ENCODE results near the gene AHCYL1.

The AHCYL1 gene

GRCh38 chr1:109976762-109977161, 7.8 kb upstream of the AHCYL1 start:
- no peak for DNase-seq (ENCODE audit: low read depth)

DNA sequence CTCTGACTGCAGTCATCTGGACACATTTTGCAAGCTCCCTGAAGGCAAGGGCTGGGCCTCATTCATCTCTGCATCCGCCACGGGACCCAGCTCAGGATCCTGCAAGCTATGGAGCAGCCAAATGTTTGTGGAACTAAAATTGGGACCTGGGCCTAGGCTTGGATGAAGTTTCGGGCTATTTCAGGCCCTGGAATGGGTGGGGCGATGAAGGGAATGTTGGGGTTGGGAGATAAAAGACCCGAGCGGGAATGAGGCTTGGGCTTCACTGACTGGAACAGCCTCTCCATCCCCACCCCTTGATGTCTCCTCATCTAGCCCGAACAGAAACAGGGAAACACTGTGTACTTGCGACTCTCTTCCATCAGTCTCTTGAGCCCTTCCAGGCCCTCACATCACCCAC, 7.3 kb upstream of the AHCYL1 start:
- no peak for DNase-seq (ENCODE audit: low read depth)

DNA sequence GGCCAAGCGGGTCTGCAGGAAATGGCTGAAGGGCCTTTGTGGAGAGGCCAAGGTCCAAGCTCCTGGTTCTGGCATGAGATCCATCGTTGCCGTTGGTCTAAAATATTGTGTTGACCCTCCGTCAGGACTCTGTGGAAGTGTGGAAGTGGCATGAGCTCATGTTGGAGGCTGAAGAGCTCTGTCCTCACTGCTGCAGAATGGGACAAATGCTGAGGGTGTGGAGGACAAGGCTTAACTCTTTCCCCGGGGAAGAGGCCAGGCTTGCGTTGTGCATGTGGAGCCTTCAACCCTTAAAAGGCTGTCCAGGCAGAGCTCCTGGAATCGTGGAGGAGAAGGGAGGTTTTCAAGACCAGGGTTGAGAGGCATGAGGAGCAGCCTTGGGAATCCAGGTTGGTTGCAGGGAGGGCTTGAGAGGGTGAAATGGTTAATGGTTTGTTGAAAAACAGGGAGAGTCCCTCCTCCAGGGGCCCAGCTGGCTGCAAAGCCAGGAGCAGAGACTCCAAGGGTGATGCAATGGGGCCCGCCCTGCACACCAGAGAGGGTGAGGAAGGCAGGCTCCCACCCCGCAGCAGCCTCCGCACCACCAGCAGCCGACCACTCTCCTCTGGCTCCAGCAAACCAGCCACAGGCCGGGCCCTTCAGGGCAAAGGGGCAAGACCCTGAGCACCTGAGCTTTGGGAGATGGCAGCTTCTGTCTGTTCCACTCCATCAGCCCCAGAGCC, 6.7 kb upstream of the AHCYL1 start:
- DNase-seq (ENCODE audit: low read depth): no peak

GRCh38 chr1:109978761-109979488, 5.6 kb upstream of the AHCYL1 start:
- no peak for DNase-seq (ENCODE audit: low read depth)

DNA sequence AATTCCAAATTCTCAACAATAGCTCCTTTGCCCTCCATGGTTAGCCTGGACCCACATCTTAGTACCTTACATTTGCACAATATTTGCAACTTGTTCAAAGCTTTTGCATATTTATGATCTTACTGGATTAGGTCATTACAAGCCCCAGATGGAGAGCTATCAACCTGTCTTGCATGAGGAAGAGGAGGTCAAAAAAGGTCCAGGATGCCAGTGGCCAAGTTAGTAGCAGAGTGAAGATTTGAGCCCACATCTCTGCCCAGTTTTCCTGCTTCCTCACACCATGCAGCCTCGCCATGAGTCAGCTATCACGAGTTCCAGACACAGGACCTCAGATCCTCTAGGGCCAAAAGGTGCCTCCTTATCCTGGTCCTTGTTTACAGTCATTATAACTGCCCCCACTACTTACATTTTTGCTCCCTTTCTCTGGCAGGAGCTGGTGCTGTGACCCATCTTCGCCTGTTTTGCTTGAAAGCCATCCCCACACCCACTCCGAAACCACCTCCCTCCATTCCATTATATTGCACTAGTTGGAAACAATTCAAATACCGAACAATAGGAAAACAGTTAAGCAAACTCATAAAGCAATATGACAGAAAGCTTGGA, 5.0 kb upstream of the AHCYL1 start:
- DNase-seq (ENCODE audit: low read depth): no peak

GRCh38 chr1:109980324-109981003, 4.1 kb upstream of the AHCYL1 start:
- DNase-seq (ENCODE audit: low read depth): no peak

- DNase-seq (ENCODE audit: low read depth): no peak
Observed at GRCh38 chr1:109981004-109981335, 3.6 kb upstream of the AHCYL1 start.

DNA sequence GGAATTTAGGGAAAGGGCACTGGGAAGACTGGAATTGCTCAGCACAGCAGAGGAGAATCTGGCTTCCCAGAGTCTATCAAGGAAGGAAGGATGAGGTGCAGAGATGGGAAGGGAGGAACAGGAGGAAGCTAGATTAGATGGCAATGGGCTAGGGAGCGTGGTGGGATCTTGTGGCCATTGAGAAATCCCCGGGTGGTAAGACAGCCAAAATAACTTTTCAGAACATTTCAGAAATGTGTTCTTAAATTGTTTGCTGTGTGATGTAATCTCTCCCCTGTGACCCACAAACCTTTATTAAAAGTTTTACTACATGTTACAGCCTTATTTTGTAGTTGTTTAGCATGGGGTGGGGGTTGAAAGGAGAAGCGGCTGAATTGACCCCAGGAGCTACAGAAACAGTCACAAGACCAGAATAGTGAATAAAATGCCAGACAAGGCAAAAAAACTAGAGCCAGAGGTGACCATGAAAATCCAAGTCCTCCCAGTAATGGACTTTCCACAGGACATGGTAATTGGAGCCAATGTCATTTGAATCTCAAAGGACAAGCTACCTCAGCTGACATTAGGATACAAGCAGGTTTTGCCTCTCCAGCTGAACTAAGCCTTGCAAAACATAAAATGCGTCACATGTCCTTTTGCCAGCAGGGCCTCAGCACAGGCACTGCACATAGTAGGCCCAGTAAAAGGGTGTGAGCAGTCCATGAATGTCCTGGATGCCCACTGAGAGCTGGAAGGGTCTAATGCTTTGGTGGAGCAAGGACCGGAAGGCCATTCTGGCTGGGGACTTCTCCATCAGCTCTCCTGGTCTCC, 980 bp upstream of the AHCYL1 start:
- DNase-seq (ENCODE audit: low read depth): no peak

DNA sequence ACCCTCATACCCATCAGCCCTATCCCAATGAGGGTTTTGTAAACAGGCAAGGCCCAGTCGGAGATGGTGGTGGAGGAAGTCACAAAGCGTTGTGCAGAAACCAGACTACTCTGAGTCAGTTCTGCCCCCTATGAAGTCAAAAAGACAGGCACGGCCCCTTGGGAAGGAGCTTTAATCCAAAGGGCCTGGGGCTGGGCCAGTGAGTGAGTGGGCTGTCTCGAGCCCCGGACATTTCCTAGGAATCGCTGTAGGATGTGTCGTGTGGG, 442 bp upstream of the AHCYL1 start:
- DNase-seq (ENCODE audit: low read depth): no peak

- DNase-seq (ENCODE audit: low read depth): no peak
Observed at GRCh38 chr1:109985247-109986053, 885 bp downstream of the AHCYL1 start.

- DNase-seq (ENCODE audit: low read depth): no peak
Observed at GRCh38 chr1:109986054-109986444, 1.5 kb downstream of the AHCYL1 start.

- DNase-seq (ENCODE audit: low read depth): no peak
Observed at GRCh38 chr1:109988349-109988914, 3.9 kb downstream of the AHCYL1 start.

GRCh38 chr1:109989506-109990301, 5.1 kb downstream of the AHCYL1 start:
- no peak for DNase-seq (ENCODE audit: low read depth)

DNA sequence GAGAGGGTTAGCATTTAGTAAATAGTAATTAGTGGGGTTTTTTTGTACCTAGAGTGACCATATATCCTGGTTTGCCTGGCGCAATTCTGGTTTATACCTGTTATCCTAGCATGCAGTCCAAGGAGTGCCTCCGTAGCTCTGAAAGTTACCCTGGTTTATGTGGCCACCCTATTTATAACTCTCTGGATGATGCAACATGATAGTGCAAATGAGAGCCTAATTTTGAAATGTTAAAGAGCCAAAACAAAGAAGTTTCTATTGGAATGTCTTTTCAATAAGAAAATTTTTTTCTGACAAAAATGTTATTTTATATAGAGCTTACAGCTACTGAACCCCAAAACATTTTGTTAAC, 5.7 kb downstream of the AHCYL1 start:
- no peak for DNase-seq (ENCODE audit: low read depth)

- no peak for DNase-seq (ENCODE audit: low read depth)
Observed at GRCh38 chr1:109991400-109991925, 6.9 kb downstream of the AHCYL1 start.

- DNase-seq (ENCODE audit: low read depth): no peak
Observed at GRCh38 chr1:109993885-109994284, 9.3 kb downstream of the AHCYL1 start.

DNA sequence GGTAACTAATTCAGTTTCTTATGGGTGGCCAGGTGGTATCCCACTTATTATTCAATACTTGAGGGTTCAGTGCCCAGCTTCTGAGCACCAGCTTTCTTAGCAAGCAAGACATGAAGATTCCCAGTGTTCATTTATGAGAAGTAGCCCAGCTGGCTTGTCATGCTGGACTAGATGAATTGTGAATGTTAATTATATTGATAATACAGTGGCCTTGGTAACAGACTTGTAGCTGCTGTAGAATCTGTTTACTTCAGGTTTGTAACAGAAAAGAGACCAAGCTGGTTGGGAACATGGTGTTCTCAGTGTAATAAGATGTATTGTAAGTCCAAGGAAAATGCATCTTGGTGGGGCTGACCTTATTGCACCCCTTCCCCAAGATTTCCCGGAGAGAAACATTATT, 10.1 kb downstream of the AHCYL1 start:
- no peak for DNase-seq (ENCODE audit: low read depth)

- no peak for DNase-seq (ENCODE audit: low read depth)
Observed at GRCh38 chr1:109995536-109995935, 11.0 kb downstream of the AHCYL1 start.

GRCh38 chr1:109996476-109996875, 11.9 kb downstream of the AHCYL1 start:
- DNase-seq (ENCODE audit: low read depth): no peak

GRCh38 chr1:109997204-109997866, 12.8 kb downstream of the AHCYL1 start:
- no peak for DNase-seq (ENCODE audit: low read depth)
